ENCODE results near the gene CDKAL1.

Gene CDKAL1

DNA sequence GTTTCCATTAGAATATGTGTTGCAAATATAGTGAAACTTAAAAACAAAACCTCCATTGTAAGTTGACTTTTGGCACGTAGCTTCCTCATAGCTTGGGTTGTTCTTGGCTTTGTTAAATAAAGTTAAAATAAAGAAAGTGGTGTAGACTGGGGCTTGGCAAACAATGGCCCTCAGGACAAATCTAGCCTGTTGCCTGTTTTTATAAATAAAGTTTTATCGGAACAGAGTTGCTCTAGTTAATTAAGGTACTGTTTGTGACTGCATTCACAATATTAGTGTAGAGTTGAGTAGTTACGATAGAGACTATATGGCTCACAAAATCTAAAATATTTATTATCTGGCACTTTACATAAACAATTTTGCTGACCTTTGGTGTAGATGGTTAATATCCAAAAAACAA lies 168.8 kb downstream of the CDKAL1 start:
- TF ChIP-seq SP1 (IDR thresholded peaks at IDR 0.05) (no peak), FOXM1 (IDR thresholded peaks at IDR 0.05; ENCODE audit: borderline replicate concordance) (no peak), SUZ12 (IDR thresholded peaks at IDR 0.05) (no peak), ZNF384 (IDR thresholded peaks at IDR 0.05) (0 out of 2 replicates have a peak, but pooled peaks have one; percentile 21)
- ChIA-PET CTCF (no interaction called here), POLR2A (no interaction called here)
- no peak for DNase-seq (ENCODE audit: extremely low spot score)

GRCh38 chr6:20704325-20705025 lies 170.2 kb downstream of the CDKAL1 start:
- DNase-seq (ENCODE audit: extremely low spot score), result no peak
- CTCF ChIA-PET, result no interaction called here
- POLR2A ChIA-PET, result no interaction called here
- TF ChIP-seq BHLHE40 (IDR thresholded peaks at IDR 0.05; ENCODE audit: borderline replicate concordance) (no peak), TARDBP (IDR thresholded peaks at IDR 0.05) (no peak), ZNF384 (IDR thresholded peaks at IDR 0.05) (no peak), NFRKB (IDR thresholded peaks at IDR 0.05) (no peak), FOXM1 (IDR thresholded peaks at IDR 0.05; ENCODE audit: borderline replicate concordance) (no peak), SUZ12 (IDR thresholded peaks at IDR 0.05) (no peak), CTBP1 (IDR thresholded peaks at IDR 0.05; ENCODE audit: borderline replicate concordance) (no peak), L3MBTL2 (conservative IDR thresholded peaks at IDR 0.05) (no peak), LEF1 (IDR thresholded peaks at IDR 0.05; ENCODE audit: borderline replicate concordance) (no peak), SP1 (IDR thresholded peaks at IDR 0.05) (no peak), FOXA1 (IDR thresholded peaks at IDR 0.05) (no peak)

- no peak for DNase-seq (ENCODE audit: extremely low spot score)
- TF ChIP-seq ARNT (IDR thresholded peaks at IDR 0.05) (no peak), TARDBP (IDR thresholded peaks at IDR 0.05) (no peak)
- POLR2A ChIA-PET, result no interaction called here
- CTCF ChIA-PET, result no interaction called here
Observed at GRCh38 chr6:20705741-20706140, 171.5 kb downstream of the CDKAL1 start.

GRCh38 chr6:20706238-20706938 lies 172.1 kb downstream of the CDKAL1 start:
- DNase-seq (ENCODE audit: extremely low spot score), result no peak
- ChIA-PET POLR2A (no interaction called here), CTCF (no interaction called here)
- TF ChIP-seq CTBP1 (IDR thresholded peaks at IDR 0.05; ENCODE audit: borderline replicate concordance) (peak; percentile 68; the same call in 1 of the 2 replicates), BHLHE40 (IDR thresholded peaks at IDR 0.05; ENCODE audit: borderline replicate concordance) (no peak), ZNF384 (IDR thresholded peaks at IDR 0.05) (peak; percentile 69), LEF1 (IDR thresholded peaks at IDR 0.05; ENCODE audit: borderline replicate concordance) (no peak), SUZ12 (IDR thresholded peaks at IDR 0.05) (no peak), TARDBP (IDR thresholded peaks at IDR 0.05) (no peak), ELF4 (IDR thresholded peaks at IDR 0.05) (no peak)
- TF ChIP-seq, protein P1, sequence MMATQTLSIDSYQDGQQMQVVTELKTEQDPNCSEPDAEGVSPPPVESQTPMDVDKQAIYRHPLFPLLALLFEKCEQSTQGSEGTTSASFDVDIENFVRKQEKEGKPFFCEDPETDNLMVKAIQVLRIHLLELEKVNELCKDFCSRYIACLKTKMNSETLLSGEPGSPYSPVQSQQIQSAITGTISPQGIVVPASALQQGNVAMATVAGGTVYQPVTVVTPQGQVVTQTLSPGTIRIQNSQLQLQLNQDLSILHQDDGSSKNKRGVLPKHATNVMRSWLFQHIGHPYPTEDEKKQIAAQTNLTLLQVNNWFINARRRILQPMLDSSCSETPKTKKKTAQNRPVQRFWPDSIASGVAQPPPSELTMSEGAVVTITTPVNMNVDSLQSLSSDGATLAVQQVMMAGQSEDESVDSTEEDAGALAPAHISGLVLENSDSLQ (IDR thresholded peaks at IDR 0.05), result peak; percentile 84

DNA sequence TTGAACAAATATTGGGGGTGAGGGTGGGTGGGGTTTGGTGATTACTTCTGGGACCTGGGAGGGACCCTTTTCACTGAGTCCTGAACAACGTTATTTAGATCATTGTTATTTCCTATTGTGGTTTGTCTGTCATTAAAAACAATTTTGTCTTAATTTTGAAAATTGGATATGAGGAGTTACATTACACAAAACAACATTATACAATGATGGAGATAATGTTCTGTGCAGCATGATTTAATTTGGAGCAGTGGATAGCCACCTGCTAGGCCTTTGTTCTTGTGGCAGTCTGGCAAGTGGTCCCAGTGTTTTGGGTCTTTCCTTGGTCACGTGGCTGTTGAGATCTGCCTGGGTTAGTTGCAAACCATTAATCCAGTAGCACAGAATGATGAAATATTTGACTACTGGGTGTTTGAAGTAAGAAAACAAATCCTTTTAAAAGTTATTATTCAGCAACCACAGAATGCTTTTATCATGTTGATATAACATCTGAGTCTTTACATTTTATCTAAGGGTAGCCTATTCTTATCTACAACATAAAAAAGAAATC lies 172.8 kb downstream of the CDKAL1 start:
- CTCF ChIA-PET, result no interaction called here
- no peak for DNase-seq (ENCODE audit: extremely low spot score)
- POLR2A ChIA-PET, result no interaction called here
- TF ChIP-seq ELF4 (IDR thresholded peaks at IDR 0.05), result no peak
- no peak for TF ChIP-seq HDGF (IDR thresholded peaks at IDR 0.05; ENCODE audit: borderline replicate concordance)
- TF ChIP-seq FOXA1 (IDR thresholded peaks at IDR 0.05), result no peak
- TF ChIP-seq ARNT (IDR thresholded peaks at IDR 0.05), result no peak
- no peak for TF ChIP-seq CTBP1 (IDR thresholded peaks at IDR 0.05; ENCODE audit: borderline replicate concordance)
- TF ChIP-seq TARDBP (IDR thresholded peaks at IDR 0.05), result no peak
- TF ChIP-seq FOXM1 (IDR thresholded peaks at IDR 0.05; ENCODE audit: borderline replicate concordance), result no peak
- TF ChIP-seq ZNF384 (IDR thresholded peaks at IDR 0.05), result no peak
- no peak for TF ChIP-seq FOXK2 (IDR thresholded peaks at IDR 0.05)
- no peak for TF ChIP-seq NFRKB (IDR thresholded peaks at IDR 0.05)
- TF ChIP-seq SUZ12 (IDR thresholded peaks at IDR 0.05), result no peak
- TF ChIP-seq SP1 (IDR thresholded peaks at IDR 0.05), result no peak
- no peak for TF ChIP-seq LEF1 (IDR thresholded peaks at IDR 0.05; ENCODE audit: borderline replicate concordance)
- no peak for TF ChIP-seq L3MBTL2 (conservative IDR thresholded peaks at IDR 0.05)
- TF ChIP-seq, protein P1 (IDR thresholded peaks at IDR 0.05), result no peak
- TF ChIP-seq BHLHE40 (IDR thresholded peaks at IDR 0.05; ENCODE audit: borderline replicate concordance), result no peak

DNA sequence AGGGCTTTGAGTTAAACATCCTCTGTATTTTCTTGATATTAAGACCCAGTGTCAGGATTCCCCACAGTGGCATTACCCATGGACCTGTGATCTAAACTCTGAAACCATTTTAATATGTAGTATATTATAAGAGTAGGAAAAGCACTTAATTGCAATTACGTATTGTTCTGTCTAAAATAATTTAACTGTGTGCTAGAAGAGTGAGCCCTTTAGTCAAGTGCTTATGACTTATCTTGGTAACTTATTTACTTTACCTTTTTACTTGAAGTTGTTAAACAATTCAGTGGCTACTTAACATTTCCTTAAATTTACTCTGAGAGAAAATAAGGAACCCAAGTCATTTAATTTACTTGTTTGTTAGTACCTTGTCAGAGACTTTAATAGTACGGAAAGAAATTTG lies 173.6 kb downstream of the CDKAL1 start:
- TF ChIP-seq FOXK2 (IDR thresholded peaks at IDR 0.05) (no peak), ZNF384 (IDR thresholded peaks at IDR 0.05) (no peak), ELF4 (IDR thresholded peaks at IDR 0.05) (no peak), SP1 (IDR thresholded peaks at IDR 0.05) (no peak), L3MBTL2 (conservative IDR thresholded peaks at IDR 0.05) (no peak), FOXA1 (IDR thresholded peaks at IDR 0.05) (no peak), FOXM1 (IDR thresholded peaks at IDR 0.05; ENCODE audit: borderline replicate concordance) (no peak), LEF1 (IDR thresholded peaks at IDR 0.05; ENCODE audit: borderline replicate concordance) (no peak), BHLHE40 (IDR thresholded peaks at IDR 0.05; ENCODE audit: borderline replicate concordance) (no peak), ARNT (IDR thresholded peaks at IDR 0.05) (no peak), CTBP1 (IDR thresholded peaks at IDR 0.05; ENCODE audit: borderline replicate concordance) (no peak), SUZ12 (IDR thresholded peaks at IDR 0.05) (no peak), TARDBP (IDR thresholded peaks at IDR 0.05) (no peak), HDGF (IDR thresholded peaks at IDR 0.05; ENCODE audit: borderline replicate concordance) (no peak), NFRKB (IDR thresholded peaks at IDR 0.05) (no peak)
- TF ChIP-seq, protein P1 (IDR thresholded peaks at IDR 0.05), result no peak
- no peak for DNase-seq (ENCODE audit: extremely low spot score)
- CTCF ChIA-PET, result no interaction called here
- POLR2A ChIA-PET, result no interaction called here
